BJ (cell line): Measurements from ENCODE around the gene DAPK3. TPM values are rescaled to one million over a fixed set of nuclear protein-coding genes. Genes with fewer than 3 reads are reported as not detected.
"Not testable (repeated sequence)": the region's sequence is repeated elsewhere in the genome, so short reads cannot be mapped to it uniquely, and the experiment has no call there.

Source experiments
- CTCF ChIA-PET: fragments of 350-600 bp; formaldehyde crosslinking; extraction: SDS; loops from one replicate; lab custom pipeline; 2021; ENCODE audit warnings: antibody characterized with exemption, inconsistent platforms; lab: Yijun Ruan, JAX
- POLR2A ChIA-PET: fragments of 300-600 bp; sonication (Branson Sonifier 250); formaldehyde crosslinking; extraction: SDS; loops from one replicate; lab custom pipeline; 2021; ENCODE audit warnings: antibody characterized with exemption; lab: Charles Lee
- DNase-seq: peaks from one replicate; pipeline ENCODE4 v3.0.0-alpha.2; 2011; ENCODE audit warnings: low read depth
- H3K27me3 ChIP-seq: 2 replicates; pipeline ENCODE4 v1.6.0; 2011; ENCODE audit warnings: low read length; ENCODE audit not compliant: control insufficient read depth, insufficient read depth
- H3K36me3 ChIP-seq: 2 replicates; pipeline ENCODE4 v1.5.1; 2011; ENCODE audit warnings: low read length; ENCODE audit not compliant: control insufficient read depth, insufficient read depth
- H3K4me3 ChIP-seq: 2 replicates; pipeline ENCODE4 v1.5.1; 2011; ENCODE audit warnings: low read depth, mild to moderate bottlenecking, control low read depth, low read length
- polyA plus RNA-seq: library from polyadenylated mRNA; depleted of rRNA; stranded (reverse); fragments of >200 nt; gene quantifications from 2 replicates; pipeline ENCODE4 v1.2.3, GENCODE V29; 2011
- TF ChIP-seq, protein P1 (sequence below): IDR thresholded peaks from 2 replicates; pipeline ENCODE4 v1.5.1; 2011; ENCODE audit warnings: low read depth, mild to moderate bottlenecking, control low read depth, inconsistent platforms, low read length, moderate library complexity; ENCODE audit not compliant: insufficient read depth

The DAPK3 gene
- polyA plus RNA-seq, 1 experiment, result 178 TPM

DNA sequence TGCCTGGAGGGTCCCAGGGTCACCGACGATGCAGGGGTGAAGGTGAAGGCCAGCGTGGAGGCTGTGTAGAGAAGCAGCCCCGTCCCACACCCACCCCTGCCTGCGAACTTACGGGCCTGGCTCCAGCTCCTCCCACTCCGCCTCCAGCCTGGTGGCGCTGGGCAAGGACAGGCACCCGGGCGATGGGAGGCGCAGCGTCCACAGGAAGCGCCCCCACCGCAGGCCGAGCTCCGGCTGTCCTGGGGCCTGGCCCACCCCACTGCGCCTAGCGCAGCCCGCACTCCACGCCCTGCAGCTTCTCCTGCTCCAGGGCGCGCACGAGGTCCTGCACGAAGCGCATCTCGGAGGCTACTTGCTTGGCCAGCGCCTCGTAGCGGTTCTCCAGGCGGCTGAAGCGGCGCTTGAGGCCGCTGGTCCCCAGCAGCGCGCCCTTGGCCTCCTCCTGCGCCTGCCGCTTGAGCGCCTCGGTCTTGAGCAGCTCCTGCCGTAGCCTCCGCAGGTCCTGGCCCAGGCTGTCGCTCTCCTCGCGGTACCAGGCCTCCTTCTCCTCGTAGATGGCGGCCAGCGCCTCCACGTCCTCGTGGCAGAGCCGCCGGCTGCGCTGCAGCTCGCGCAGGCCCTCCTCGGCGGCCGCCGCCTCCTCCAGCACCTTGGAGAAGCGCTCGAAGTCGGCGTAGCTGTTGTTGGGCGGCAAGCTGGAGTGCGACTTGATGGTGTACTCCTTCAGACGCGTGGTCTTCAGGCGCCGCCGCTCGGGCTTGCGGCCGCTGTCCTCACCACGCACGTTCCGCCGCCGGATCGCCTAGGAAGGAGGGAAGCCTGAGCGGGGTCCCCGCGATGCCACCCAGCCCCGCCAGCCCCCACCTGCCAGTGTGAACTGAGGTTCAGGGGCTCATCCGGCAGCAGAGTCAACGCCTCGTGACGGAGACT is 11.8 kb downstream of the DAPK3 start:
- H3K36me3 ChIP-seq, result peaks cover 48% of the 10 kb centered on the region
- CTCF ChIA-PET, result no interaction called here
- TF ChIP-seq, protein P1, sequence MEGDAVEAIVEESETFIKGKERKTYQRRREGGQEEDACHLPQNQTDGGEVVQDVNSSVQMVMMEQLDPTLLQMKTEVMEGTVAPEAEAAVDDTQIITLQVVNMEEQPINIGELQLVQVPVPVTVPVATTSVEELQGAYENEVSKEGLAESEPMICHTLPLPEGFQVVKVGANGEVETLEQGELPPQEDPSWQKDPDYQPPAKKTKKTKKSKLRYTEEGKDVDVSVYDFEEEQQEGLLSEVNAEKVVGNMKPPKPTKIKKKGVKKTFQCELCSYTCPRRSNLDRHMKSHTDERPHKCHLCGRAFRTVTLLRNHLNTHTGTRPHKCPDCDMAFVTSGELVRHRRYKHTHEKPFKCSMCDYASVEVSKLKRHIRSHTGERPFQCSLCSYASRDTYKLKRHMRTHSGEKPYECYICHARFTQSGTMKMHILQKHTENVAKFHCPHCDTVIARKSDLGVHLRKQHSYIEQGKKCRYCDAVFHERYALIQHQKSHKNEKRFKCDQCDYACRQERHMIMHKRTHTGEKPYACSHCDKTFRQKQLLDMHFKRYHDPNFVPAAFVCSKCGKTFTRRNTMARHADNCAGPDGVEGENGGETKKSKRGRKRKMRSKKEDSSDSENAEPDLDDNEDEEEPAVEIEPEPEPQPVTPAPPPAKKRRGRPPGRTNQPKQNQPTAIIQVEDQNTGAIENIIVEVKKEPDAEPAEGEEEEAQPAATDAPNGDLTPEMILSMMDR, result no peak
- no peaks in the 10 kb centered on the region for H3K27me3 ChIP-seq
- POLR2A ChIA-PET, result no interaction called here
- no peak for DNase-seq
- no peak overlapping the region for H3K4me3 ChIP-seq

DNA sequence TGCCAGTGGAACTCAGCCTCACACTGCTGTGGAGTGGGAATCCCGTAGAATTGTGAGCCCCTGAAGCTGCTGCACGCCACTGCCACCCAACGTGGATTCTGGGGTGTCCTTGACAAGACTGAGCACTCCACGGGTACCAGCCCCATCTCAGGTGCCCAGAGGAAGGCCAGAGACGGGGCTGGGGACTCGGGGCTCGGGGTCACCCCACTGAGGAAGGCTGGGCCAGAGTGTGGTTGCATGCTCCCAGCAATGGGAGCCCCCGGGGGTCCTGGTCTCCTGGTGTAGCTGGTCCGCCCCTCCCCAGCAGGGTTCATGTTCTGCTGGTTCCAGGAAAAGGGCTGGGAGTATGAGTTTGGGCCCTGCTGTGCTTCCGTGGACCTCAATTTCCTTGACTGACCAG is 15.2 kb downstream of the DAPK3 start:
- POLR2A ChIA-PET, result no interaction called here
- TF ChIP-seq, protein P1, result no peak

DNA sequence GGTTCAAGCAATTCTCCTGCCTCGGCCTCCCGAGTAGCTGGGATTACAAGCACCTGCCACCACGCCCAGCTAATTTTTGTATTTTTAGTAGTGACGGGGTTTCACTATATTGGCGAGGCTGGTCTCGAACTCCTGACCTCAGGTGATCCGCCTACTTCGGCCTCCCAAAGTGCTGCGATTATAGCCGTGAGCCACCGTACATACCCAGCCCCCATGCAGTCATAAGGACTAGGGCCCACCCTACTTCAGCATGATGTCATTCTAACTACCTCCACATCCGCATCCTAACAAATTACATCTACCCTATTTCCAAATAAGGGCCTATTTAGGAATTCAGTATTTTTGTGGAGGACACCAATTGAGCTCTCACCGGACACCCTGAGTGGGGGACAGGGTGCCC is 15.6 kb downstream of the DAPK3 start:
- DNase-seq, POLR2A ChIA-PET, H3K4me3 ChIP-seq, H3K27me3 ChIP-seq: not testable (repeated sequence)
- CTCF ChIA-PET, result interaction anchor here (1.3 kb wide), 1 partner anchor 133 kb away, joined by 4 read pairs; no protein-coding TSS in a partner anchor
- peaks cover 27% of the 10 kb centered on the region for H3K36me3 ChIP-seq

More for the DNA sequence above, 15.2 kb downstream of the DAPK3 start:
- H3K4me3 ChIP-seq, result no peak overlapping the region
- CTCF ChIA-PET, result interaction anchor here (0.6 to 1.3 kb wide), 2 partner anchors 134 to 249 kb away, joined by 3 to 4 read pairs; no protein-coding TSS in a partner anchor
- DNase-seq, result no peak
- peaks cover 28% of the 10 kb centered on the region for H3K36me3 ChIP-seq
- H3K27me3 ChIP-seq, result no peaks in the 10 kb centered on the region

DNA sequence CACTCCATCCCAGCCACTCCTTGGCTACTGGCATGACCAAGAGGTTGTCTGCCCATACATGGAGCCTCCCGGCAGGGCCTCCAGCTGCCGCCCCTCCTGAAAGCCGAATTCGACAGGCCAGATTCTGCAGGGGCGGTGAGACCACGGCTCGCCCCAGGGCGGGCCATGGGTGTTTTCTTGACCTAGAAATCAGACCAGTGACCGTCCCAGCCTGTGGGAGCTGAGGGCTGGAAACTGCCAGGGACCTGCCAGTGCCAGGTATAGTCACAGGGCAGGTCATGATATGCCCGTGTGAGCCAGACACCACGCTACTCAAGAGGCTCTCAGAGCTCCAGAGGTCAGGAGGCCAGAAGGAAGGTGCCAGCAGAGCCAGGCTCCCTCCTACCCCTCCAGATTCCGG is 16.8 kb downstream of the DAPK3 start:
- H3K4me3 ChIP-seq, result no peak overlapping the region
- peaks cover 18% of the 10 kb centered on the region for H3K36me3 ChIP-seq
- no peaks in the 10 kb centered on the region for H3K27me3 ChIP-seq
- CTCF ChIA-PET, result interaction anchor here (0.6 kb wide), 1 partner anchor 11 kb away, joined by 4 read pairs; no protein-coding TSS in a partner anchor
- DNase-seq, result no peak
- TF ChIP-seq, protein P1, result no peak
- POLR2A ChIA-PET, result no interaction called here

DNA sequence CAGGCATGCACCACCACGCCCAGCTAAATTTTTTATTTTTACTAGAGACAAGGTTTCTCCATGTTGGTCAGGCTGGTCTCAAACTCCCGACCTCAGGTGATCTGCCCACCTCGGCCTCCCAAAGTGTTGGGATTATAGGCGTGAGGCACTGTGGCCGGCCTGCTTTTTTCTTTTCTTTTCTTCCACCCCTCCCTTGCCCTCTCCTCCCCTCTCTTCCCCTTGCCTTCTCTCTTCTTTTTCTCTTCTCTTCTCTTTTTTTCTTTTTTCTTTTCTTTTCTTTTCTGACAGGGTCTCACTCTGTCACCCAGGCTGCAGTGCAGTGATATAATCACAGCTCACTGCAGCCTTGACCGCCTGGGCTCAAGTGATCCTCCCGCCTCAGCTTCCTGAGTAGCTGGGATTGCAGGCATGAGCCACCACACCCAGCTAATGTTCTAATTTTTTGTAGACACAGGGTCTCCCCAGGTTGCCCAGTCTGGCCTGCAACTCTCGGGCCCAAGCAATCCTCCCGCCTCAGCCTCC is 18.1 kb downstream of the DAPK3 start:
- H3K27me3 ChIP-seq, H3K36me3 ChIP-seq, DNase-seq, CTCF ChIA-PET, H3K4me3 ChIP-seq, POLR2A ChIA-PET: not testable (repeated sequence)
